Keratinocyte (primary cell): Measurements from ENCODE around the gene NLK. TPM values are rescaled to one million over a fixed set of nuclear protein-coding genes. Genes with fewer than 3 reads are reported as not detected.

Experiments used
- DNase-seq: peaks from one replicate; pipeline ENCODE4 v3.0.0-alpha.2; 2011; ENCODE audit warnings: low read depth, missing footprints, low spot score
- FAIRE-seq: peaks from 2 replicates; lab custom pipeline; 2011; peaks lifted over from hg19 to GRCh38; lab: Jason Lieb, UNC
- H2AFZ ChIP-seq: 2 replicates; pipeline ENCODE4 v1.6.0; 2012; ENCODE audit warnings: low read length, control low read depth, inconsistent platforms; ENCODE audit not compliant: control insufficient read depth
- H3K27ac ChIP-seq: 2 replicates; pipeline ENCODE4 v1.5.1; 2011; ENCODE audit warnings: low read length; ENCODE audit not compliant: control insufficient read depth, insufficient read depth
- H3K27me3 ChIP-seq: 3 replicates; pipeline ENCODE4 v1.6.0; 2011; ENCODE audit warnings: low read length; ENCODE audit not compliant: control insufficient read depth, insufficient read depth; ENCODE audit errors: extremely low read depth
- H3K36me3 ChIP-seq, 2 experiments: 2 replicates in 1 of 2; 3 replicates in 1 of 2; pipeline ENCODE4 v1.5.1; 2011; ENCODE audit warnings: low read length in 2 of 2, mild to moderate bottlenecking in 1 of 2; ENCODE audit not compliant: control insufficient read depth in 2 of 2, insufficient read depth in 2 of 2; ENCODE audit errors: extremely low read depth in 1 of 2
- H3K4me1 ChIP-seq: 3 replicates; pipeline ENCODE4 v1.5.1; 2011; ENCODE audit warnings: low read length; ENCODE audit not compliant: control insufficient read depth, insufficient read depth; ENCODE audit errors: extremely low read depth
- H3K4me2 ChIP-seq: 3 replicates; pipeline ENCODE4 v1.6.0; 2011; ENCODE audit warnings: low read depth, low read length; ENCODE audit not compliant: control insufficient read depth, insufficient read depth; ENCODE audit errors: extremely low read depth
- H3K4me3 ChIP-seq, 3 experiments: fragments of 200-600 bp in 1 of 3; sonication (generic) in 1 of 3; 2 replicates in 2 of 3; 3 replicates in 1 of 3; pipeline ENCODE4 v1.5.1; 2011 to 2016; ENCODE audit warnings: low read length in 3 of 3, mild to moderate bottlenecking in 3 of 3, control low read depth in 2 of 3, inconsistent platforms in 1 of 3, low read depth in 1 of 3, mixed read lengths in 1 of 3, mixed run types in 1 of 3, moderate library complexity in 1 of 3; ENCODE audit not compliant: control insufficient read depth in 2 of 3, insufficient read depth in 2 of 3; ENCODE audit errors: extremely low read depth in 1 of 3
- H3K79me2 ChIP-seq: 2 replicates; pipeline ENCODE4 v1.6.0; 2012; ENCODE audit warnings: low read length; ENCODE audit not compliant: control insufficient read depth, insufficient read depth
- H3K9ac ChIP-seq: 3 replicates; pipeline ENCODE4 v1.6.0; 2011; ENCODE audit warnings: low read length; ENCODE audit not compliant: control insufficient read depth, insufficient read depth; ENCODE audit errors: extremely low read depth
- H3K9me1 ChIP-seq: 3 replicates; pipeline ENCODE4 v1.6.0; 2011; ENCODE audit warnings: low read length; ENCODE audit not compliant: control insufficient read depth, insufficient read depth; ENCODE audit errors: extremely low read depth
- H3K9me3 ChIP-seq: 2 replicates; pipeline ENCODE4 v1.5.1; 2012; ENCODE audit warnings: low read depth, low read length; ENCODE audit not compliant: control insufficient read depth
- H4K20me1 ChIP-seq: 3 replicates; pipeline ENCODE4 v1.6.0; 2011; ENCODE audit warnings: low read length; ENCODE audit not compliant: control insufficient read depth, insufficient read depth; ENCODE audit errors: extremely low read depth
- CTCF ChIP-seq, 3 experiments: IDR thresholded peaks in 1 of 3; conservative IDR thresholded peaks in 1 of 3; optimal IDR thresholded peaks in 1 of 3; 2 replicates in 2 of 3; 3 replicates in 1 of 3; pipeline versions ENCODE3 to v1.5.1; 2011; ENCODE audit warnings: low read length in 3 of 3, mild to moderate bottlenecking in 3 of 3, moderate library complexity in 2 of 3, control low read depth in 1 of 3, inconsistent platforms in 1 of 3; ENCODE audit not compliant: insufficient read depth in 2 of 3; ENCODE audit errors: extremely low read depth in 1 of 3
- EZH2 ChIP-seq: IDR thresholded peaks from one replicate; pipeline ENCODE4 v1.6.1; 2012; ENCODE audit warnings: inconsistent platforms, mild to moderate bottlenecking, low read length, moderate library complexity
- dilution Hi-C: fragments of 300-500 bp; cut with MboI; formaldehyde crosslinking; loops from one replicate; pipeline ENCODE4 v1.7.0; 2020; ENCODE audit warnings: low sequenced_read_pairs; ENCODE audit not compliant: extremely low pct_ligation_motif_present
- polyA plus RNA-seq, 5 experiments: library from polyadenylated mRNA; depleted of rRNA in 3 of 5; stranded (reverse) in 3 of 5; stranded (forward) in 1 of 5; unstranded in 1 of 5; fragments of >200 nt; gene quantifications; 1 replicate in 1 of 5; 2 replicates in 3 of 5; 3 replicates in 1 of 5; pipeline versions ENCODE4 v1.2.1 to v1.2.3, GENCODE V29; 2011 to 2012; ENCODE audit warnings: missing spikeins in 2 of 5, low read depth in 1 of 5, low replicate concordance in 1 of 5

The NLK gene
- polyA plus RNA-seq, 1 donor (not counting 4 experiments of a cell fraction or from before 2014, with no cell fraction given), result 20.9 TPM

DNA sequence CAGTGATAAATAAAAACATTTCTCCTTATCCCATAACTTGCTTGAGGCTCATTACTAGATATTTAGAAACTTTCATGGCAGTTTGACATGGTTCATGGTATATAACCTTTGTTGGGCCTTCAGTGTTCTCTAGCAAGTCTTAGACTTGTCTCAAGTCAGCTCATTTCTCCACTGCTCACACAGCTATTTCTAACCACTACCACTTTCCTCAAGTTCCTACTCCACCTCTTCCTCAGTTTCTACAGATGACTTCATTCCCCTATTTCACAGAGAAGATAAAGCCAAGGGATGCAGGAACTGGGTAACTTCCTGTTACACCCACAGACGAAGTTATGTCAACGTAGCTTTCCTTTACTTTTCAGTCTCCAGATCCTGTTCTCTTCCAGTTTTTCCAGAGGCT, 23.2 kb downstream of the NLK start:
- FAIRE-seq (no peak), DNase-seq (no peak)
- H3K9ac ChIP-seq, result no peak overlapping the region
- no peaks in the 10 kb centered on the region for H3K9me1 ChIP-seq
- H3K79me2 ChIP-seq, result peaks cover 70% of the 10 kb centered on the region
- TF ChIP-seq EZH2 (no peak), CTCF (optimal IDR thresholded peaks at IDR 0.05 in 1 of 3, IDR thresholded peaks at IDR 0.05 in 1 of 3, conservative IDR thresholded peaks at IDR 0.05 in 1 of 3; ENCODE audit: extremely low read depth in 1 of 3, insufficient read depth in 2 of 3, low read length in 3 of 3) (no peak)
- no peaks in the 10 kb centered on the region for H3K27me3 ChIP-seq
- no peak overlapping the region for H2AFZ ChIP-seq
- H3K36me3 ChIP-seq, result no peaks in the 10 kb centered on the region
- no peak overlapping the region for H3K4me3 ChIP-seq
- peaks cover 2% of the 10 kb centered on the region for H4K20me1 ChIP-seq
- H3K4me2 ChIP-seq, result no peak overlapping the region
- H3K9me3 ChIP-seq, result no peaks in the 10 kb centered on the region
- H3K27ac ChIP-seq, result no peak overlapping the region
- H3K4me1 ChIP-seq, result no peaks in the 10 kb centered on the region
- dilution Hi-C loops, result no loop called here

- no peak for DNase-seq
- Histone ChIP-seq H3K27ac (no peak overlapping the region), H3K9me3 (no peaks in the 10 kb centered on the region), H2AFZ (no peak overlapping the region), H3K9ac (no peak overlapping the region), H3K79me2 (peaks cover 69% of the 10 kb centered on the region), H3K4me1 (no peaks in the 10 kb centered on the region), H3K4me2 (no peak overlapping the region), H3K27me3 (no peaks in the 10 kb centered on the region), H3K36me3 (no peaks in the 10 kb centered on the region), H4K20me1 (peaks cover 2% of the 10 kb centered on the region), H3K4me3 (no peak overlapping the region), H3K9me1 (no peaks in the 10 kb centered on the region)
- dilution Hi-C loops, result no loop called here
- TF ChIP-seq EZH2, result no peak
- no peak for TF ChIP-seq CTCF (optimal IDR thresholded peaks at IDR 0.05 in 1 of 3, IDR thresholded peaks at IDR 0.05 in 1 of 3, conservative IDR thresholded peaks at IDR 0.05 in 1 of 3; ENCODE audit: extremely low read depth in 1 of 3, insufficient read depth in 2 of 3, low read length in 3 of 3)
- FAIRE-seq, result no peak
These were observed 26.6 kb downstream of the NLK start for GRCh38 chr17:28069061-28069460.
